HFF-Myc (cell line): Measurements from ENCODE around the gene STMND1.

Experiments used
- DNase-seq: peaks from one replicate; pipeline ENCODE4 v3.0.0-alpha.2; 2011; ENCODE audit warnings: low read depth; ENCODE audit errors: extremely low read depth
- H3K4me3 ChIP-seq: replicated peaks from 2 replicates; pipeline ENCODE4 v1.5.1; 2011; ENCODE audit warnings: low read depth, mild to moderate bottlenecking, control low read depth, low read length
- TF ChIP-seq, protein P1 (sequence below): IDR thresholded peaks from 2 replicates; pipeline ENCODE4 v1.5.1; 2012; ENCODE audit warnings: mild to moderate bottlenecking, low read depth, low read length, control low read depth; ENCODE audit errors: missing control alignments

Gene STMND1

GRCh38 chr6:17081860-17082508 lies 19.9 kb upstream of the STMND1 start:
- TF ChIP-seq, protein P1, sequence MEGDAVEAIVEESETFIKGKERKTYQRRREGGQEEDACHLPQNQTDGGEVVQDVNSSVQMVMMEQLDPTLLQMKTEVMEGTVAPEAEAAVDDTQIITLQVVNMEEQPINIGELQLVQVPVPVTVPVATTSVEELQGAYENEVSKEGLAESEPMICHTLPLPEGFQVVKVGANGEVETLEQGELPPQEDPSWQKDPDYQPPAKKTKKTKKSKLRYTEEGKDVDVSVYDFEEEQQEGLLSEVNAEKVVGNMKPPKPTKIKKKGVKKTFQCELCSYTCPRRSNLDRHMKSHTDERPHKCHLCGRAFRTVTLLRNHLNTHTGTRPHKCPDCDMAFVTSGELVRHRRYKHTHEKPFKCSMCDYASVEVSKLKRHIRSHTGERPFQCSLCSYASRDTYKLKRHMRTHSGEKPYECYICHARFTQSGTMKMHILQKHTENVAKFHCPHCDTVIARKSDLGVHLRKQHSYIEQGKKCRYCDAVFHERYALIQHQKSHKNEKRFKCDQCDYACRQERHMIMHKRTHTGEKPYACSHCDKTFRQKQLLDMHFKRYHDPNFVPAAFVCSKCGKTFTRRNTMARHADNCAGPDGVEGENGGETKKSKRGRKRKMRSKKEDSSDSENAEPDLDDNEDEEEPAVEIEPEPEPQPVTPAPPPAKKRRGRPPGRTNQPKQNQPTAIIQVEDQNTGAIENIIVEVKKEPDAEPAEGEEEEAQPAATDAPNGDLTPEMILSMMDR: no peak
- no peak for DNase-seq
- no peak overlapping the region for H3K4me3 ChIP-seq

GRCh38 chr6:17083397-17083796 lies 18.5 kb upstream of the STMND1 start:
- TF ChIP-seq, protein P1: no peak

GRCh38 chr6:17086469-17086868 lies 15.4 kb upstream of the STMND1 start:
- no peak overlapping the region for H3K4me3 ChIP-seq
- peak; percentile 65 for DNase-seq
- TF ChIP-seq, protein P1: peak; percentile 67

More at GRCh38 chr6:17083397-17083796, 18.5 kb upstream of the STMND1 start:
- H3K4me3 ChIP-seq: no peak overlapping the region
- no peak for DNase-seq

DNA sequence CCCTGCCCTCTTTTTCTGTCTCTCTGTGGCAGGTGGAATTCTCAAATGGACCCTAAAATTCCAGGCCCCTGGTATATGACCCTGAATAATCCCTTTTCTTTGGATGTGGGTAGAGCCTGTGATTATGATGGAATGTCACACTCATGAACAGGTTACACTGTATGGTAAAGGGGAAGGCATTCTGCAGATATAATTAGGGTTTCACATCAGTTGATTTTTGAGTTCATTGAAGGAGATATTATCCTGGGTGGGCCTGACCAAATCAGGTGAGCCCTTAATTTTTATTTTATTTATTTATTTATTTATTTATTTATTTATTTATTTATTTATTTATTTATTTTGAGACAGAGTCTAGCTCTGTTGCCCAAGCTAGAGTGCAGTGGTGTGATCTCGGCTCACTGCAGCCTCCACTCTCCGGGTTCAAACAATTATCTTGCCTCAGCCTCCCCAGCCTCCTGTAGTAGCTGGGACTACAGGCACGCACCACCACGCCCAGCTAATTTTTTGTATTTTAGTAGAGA lies 13.7 kb upstream of the STMND1 start:
- H3K4me3 ChIP-seq: no peak overlapping the region
- DNase-seq: no peak
- TF ChIP-seq, protein P1: no peak

DNA sequence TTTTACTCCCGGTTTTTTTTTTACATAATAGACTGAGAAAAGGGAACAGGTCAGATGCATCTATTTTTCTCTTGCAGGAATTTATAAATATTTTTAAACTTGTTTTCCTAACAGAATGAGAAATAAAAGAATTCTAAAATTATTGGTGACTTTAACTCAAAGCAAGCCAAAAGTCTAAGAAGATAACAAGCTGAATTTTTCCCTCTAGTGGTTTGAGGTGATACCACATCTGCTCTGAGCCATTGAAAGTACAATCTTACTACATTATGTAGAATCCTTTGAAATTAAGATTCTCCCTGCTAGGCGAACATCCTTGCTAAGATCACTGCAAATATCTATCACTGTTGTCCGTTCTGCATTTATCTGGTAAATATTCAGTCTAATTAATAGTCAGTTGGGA lies 10.7 kb upstream of the STMND1 start:
- TF ChIP-seq, protein P1: peak; percentile 34
- no peak for DNase-seq
- H3K4me3 ChIP-seq: no peak overlapping the region

- no peak for DNase-seq
- TF ChIP-seq, protein P1: peak; percentile 48
- H3K4me3 ChIP-seq: no peak overlapping the region
These were observed 8.2 kb upstream of the STMND1 start for GRCh38 chr6:17093686-17094085.

GRCh38 chr6:17096096-17096495 lies 5.8 kb upstream of the STMND1 start:
- H3K4me3 ChIP-seq: no peak overlapping the region
- TF ChIP-seq, protein P1: no peak
- DNase-seq: no peak
